Measurements from ENCODE around the gene ZDHHC1.
A peak's percentile ranks its signal among the peaks of the same experiment; 100 is the strongest.

The ZDHHC1 gene

GRCh38 chr16:67432506-67432890, 16.2 kb upstream of the ZDHHC1 start:
- TF ChIP-seq, protein P1, sequence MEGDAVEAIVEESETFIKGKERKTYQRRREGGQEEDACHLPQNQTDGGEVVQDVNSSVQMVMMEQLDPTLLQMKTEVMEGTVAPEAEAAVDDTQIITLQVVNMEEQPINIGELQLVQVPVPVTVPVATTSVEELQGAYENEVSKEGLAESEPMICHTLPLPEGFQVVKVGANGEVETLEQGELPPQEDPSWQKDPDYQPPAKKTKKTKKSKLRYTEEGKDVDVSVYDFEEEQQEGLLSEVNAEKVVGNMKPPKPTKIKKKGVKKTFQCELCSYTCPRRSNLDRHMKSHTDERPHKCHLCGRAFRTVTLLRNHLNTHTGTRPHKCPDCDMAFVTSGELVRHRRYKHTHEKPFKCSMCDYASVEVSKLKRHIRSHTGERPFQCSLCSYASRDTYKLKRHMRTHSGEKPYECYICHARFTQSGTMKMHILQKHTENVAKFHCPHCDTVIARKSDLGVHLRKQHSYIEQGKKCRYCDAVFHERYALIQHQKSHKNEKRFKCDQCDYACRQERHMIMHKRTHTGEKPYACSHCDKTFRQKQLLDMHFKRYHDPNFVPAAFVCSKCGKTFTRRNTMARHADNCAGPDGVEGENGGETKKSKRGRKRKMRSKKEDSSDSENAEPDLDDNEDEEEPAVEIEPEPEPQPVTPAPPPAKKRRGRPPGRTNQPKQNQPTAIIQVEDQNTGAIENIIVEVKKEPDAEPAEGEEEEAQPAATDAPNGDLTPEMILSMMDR (conservative IDR thresholded peaks at IDR 0.05; ENCODE audit: low read depth, low read length): no peak
- no peak overlapping the region for H3K4me3 ChIP-seq (ENCODE audit: low read depth, low read length)
- no peak for DNase-seq (ENCODE audit: low read depth)

DNA sequence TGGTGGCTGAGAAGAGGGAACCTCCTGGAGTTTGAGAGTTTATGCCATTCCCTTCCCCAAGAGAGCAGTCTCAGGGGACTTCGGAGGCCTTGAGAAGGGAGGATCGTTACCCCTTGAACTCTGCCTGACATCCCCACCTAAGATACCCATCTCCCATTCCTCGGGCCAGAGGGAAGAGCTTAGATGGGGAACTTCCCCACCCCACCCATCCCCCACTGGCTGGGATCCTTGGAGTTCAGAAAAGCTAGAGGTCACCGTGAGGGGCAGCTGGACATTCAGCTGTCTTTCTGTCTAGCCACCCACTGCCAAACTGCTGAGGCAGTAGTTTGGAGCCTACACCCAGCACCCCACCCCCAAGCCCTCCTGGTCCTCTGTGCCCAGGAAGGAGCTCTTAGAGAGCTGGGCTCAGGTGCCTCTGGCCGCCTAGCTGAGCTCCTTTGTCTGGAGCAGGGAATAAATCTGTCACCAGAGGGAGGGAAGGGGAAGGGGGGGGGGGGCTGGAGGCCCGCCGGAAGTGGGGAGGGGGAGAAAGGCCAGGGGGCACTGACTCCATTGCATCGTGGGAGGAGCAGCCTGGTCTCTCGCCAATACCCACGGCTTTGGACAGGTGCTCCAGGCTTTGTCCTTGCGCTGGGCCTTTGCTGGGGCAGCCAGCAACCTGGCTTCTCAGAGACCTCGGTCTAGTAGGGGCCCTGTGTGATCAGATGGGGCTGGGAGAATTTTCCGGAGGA, 15.7 kb upstream of the ZDHHC1 start:
- no peak overlapping the region for H3K4me3 ChIP-seq (ENCODE audit: low read depth, low read length)
- TF ChIP-seq, protein P1 (conservative IDR thresholded peaks at IDR 0.05; ENCODE audit: low read depth, low read length): no peak
- DNase-seq (ENCODE audit: low read depth): no peak

- DNase-seq (ENCODE audit: low read depth): peak; percentile 36
- TF ChIP-seq, protein P1 (conservative IDR thresholded peaks at IDR 0.05; ENCODE audit: low read depth, low read length): no peak
- H3K4me3 ChIP-seq (ENCODE audit: low read depth, low read length): peak within 1 kb of the TSS; percentile 40
These were observed 14.9 kb upstream of the ZDHHC1 start, which contains the start of gene HSD11B2 for GRCh38 chr16:67430977-67431774. Gene HSD11B2, plus strand, starts transcription at chr16:67431121. Its CDS starts 128 bp downstream, at chr16:67431249.

- TF ChIP-seq, protein P1 (conservative IDR thresholded peaks at IDR 0.05; ENCODE audit: low read depth, low read length): no peak
- H3K4me3 ChIP-seq (ENCODE audit: low read depth, low read length): peak overlapping the region; percentile 40
- DNase-seq (ENCODE audit: low read depth): no peak
These were observed 14.3 kb upstream of the ZDHHC1 start for GRCh38 chr16:67430504-67430976.

DNA sequence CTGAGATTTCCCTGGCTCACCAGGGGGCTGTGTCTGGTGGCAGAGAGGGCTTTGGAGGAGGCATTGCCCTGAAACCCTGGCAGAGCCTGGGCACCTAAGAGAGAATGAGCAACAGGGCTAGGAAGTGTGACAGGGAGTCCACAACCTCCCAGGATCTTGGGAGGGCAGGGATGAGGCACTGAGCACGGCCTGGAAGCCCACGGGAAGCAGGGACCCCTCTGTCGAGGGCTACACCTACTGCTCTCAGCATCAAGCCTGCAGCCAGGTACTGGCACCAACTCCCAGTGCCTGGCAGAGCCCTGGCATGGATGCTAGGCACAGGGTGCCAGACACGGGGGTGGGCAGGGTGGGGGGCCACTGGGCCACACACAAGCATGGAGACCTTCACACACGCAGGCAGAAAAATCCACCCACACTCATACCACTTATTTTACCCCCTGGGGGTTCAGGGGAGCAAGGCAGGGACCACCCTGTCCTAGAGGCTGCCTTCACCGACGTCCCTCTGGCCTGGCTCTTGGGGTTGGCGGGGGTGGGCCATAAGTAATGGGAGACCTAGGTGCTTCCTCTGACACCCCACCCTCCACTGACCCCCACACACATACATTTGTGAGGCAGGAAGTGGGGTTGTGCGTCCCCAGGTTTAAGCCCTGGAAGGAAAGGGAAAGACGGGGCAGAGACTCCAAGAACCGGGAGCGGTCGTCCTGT, 13.7 kb upstream of the ZDHHC1 start:
- TF ChIP-seq, protein P1 (conservative IDR thresholded peaks at IDR 0.05; ENCODE audit: low read depth, low read length): no peak
- DNase-seq (ENCODE audit: low read depth): no peak
- no peak overlapping the region for H3K4me3 ChIP-seq (ENCODE audit: low read depth, low read length)

- DNase-seq (ENCODE audit: low read depth): no peak
- H3K4me3 ChIP-seq (ENCODE audit: low read depth, low read length): no peak overlapping the region
- TF ChIP-seq, protein P1 (conservative IDR thresholded peaks at IDR 0.05; ENCODE audit: low read depth, low read length): no peak
These were observed 12.9 kb upstream of the ZDHHC1 start for GRCh38 chr16:67429053-67429798.
